ENCODE results near the gene SLC17A7. TPM values are rescaled to one million over a fixed set of nuclear protein-coding genes. Genes with fewer than 3 reads are reported as not detected.

The SLC17A7 gene
- total RNA-seq, 1 donor from 2014 or later: not detected

DNA sequence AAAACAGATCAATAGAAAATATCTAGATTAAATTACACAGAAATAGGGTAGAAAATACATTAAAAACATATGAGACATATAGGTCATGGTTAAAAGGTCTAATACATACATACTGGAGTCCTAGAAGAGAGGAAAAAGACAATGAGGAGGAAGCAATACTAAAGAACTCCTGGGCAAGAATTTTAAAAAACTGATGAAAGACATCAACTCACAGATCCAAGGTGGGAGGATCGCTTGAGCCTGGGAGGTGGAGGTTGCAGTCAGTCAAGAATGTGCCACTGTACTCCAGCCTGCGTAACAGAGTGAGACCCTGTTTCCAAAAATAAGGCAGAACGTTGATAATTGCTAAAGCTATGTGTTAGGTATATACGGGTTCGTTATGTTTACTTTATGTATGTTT, 58.7 kb downstream of the SLC17A7 start:
- TF ChIP-seq, protein P1, sequence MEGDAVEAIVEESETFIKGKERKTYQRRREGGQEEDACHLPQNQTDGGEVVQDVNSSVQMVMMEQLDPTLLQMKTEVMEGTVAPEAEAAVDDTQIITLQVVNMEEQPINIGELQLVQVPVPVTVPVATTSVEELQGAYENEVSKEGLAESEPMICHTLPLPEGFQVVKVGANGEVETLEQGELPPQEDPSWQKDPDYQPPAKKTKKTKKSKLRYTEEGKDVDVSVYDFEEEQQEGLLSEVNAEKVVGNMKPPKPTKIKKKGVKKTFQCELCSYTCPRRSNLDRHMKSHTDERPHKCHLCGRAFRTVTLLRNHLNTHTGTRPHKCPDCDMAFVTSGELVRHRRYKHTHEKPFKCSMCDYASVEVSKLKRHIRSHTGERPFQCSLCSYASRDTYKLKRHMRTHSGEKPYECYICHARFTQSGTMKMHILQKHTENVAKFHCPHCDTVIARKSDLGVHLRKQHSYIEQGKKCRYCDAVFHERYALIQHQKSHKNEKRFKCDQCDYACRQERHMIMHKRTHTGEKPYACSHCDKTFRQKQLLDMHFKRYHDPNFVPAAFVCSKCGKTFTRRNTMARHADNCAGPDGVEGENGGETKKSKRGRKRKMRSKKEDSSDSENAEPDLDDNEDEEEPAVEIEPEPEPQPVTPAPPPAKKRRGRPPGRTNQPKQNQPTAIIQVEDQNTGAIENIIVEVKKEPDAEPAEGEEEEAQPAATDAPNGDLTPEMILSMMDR (IDR thresholded peaks at IDR 0.05; ENCODE audit: insufficient read depth, low read length, severe bottlenecking): no peak
- FAIRE-seq: no peak
- no peak for DNase-seq (ENCODE audit: low read depth)
- Histone ChIP-seq H3K36me3 (ENCODE audit: control insufficient read depth, insufficient read depth, low read length) (no peaks in the 10 kb centered on the region), H3K27me3 (ENCODE audit: control insufficient read depth, insufficient read depth, low read length) (no peaks in the 10 kb centered on the region), H3K4me3 (ENCODE audit: low read depth, low read length) (no peak overlapping the region)

- TF ChIP-seq, protein P1 (IDR thresholded peaks at IDR 0.05; ENCODE audit: insufficient read depth, low read length, severe bottlenecking): no peak
Observed at GRCh38 chr19:49380391-49380790, 60.9 kb downstream of the SLC17A7 start.

More at GRCh38 chr19:49380391-49380790, 60.9 kb downstream of the SLC17A7 start:
- Histone ChIP-seq H3K4me3 (ENCODE audit: low read depth, low read length) (no peak overlapping the region), H3K27me3 (ENCODE audit: control insufficient read depth, insufficient read depth, low read length) (no peaks in the 10 kb centered on the region), H3K36me3 (ENCODE audit: control insufficient read depth, insufficient read depth, low read length) (no peaks in the 10 kb centered on the region)
- no peak for DNase-seq (ENCODE audit: low read depth)
- FAIRE-seq: no peak

Other genes starting within 250 kb of the SLC17A7 start
- under 0.01 TPM in 1 of 2 replicates, not detected in the other for gene SLC6A16, start 116.3 kb downstream of the SLC17A7 start, total RNA-seq
- gene CD37, start 106.1 kb downstream of the SLC17A7 start, total RNA-seq: not detected in 2 replicates
- gene TEAD2, start 79.1 kb downstream of the SLC17A7 start, total RNA-seq: 6.9 and 8.4 TPM in 2 replicates
- not detected in 2 replicates for gene DKKL1, start 77.7 kb downstream of the SLC17A7 start, total RNA-seq
- not detected in 2 replicates for gene KASH5, start 53.3 kb downstream of the SLC17A7 start, total RNA-seq
- gene PTH2, start 18.1 kb downstream of the SLC17A7 start, total RNA-seq: not detected in 2 replicates
- not detected in 2 replicates for gene GFY, start 16.1 kb downstream of the SLC17A7 start, total RNA-seq
- gene PIH1D1, start 10.3 kb upstream of the SLC17A7 start, total RNA-seq: 72.8 and 115 TPM in 2 replicates
- 17.5 and 29.2 TPM in 2 replicates for gene ALDH16A1, start 11.7 kb upstream of the SLC17A7 start, total RNA-seq
- gene FLT3LG, start 32.7 kb upstream of the SLC17A7 start, total RNA-seq: not detected in 2 replicates
- 3,501 and 4,161 TPM in 2 replicates for gene RPL13A, start 46.1 kb upstream of the SLC17A7 start, total RNA-seq
- gene RPS11, start 54.9 kb upstream of the SLC17A7 start, total RNA-seq: 4,057 and 8,908 TPM in 2 replicates
- 13.2 and 15.7 TPM in 2 replicates for gene FCGRT, start 71.1 kb upstream of the SLC17A7 start, total RNA-seq
- 0.77 and 3.9 TPM in 2 replicates for gene RCN3, start 86.5 kb upstream of the SLC17A7 start, total RNA-seq
- 71.1 and 78.0 TPM in 2 replicates for gene NOSIP, start 139.0 kb upstream of the SLC17A7 start, total RNA-seq
- gene PRRG2, start 139.8 kb upstream of the SLC17A7 start, total RNA-seq: 4.5 and 6.3 TPM in 2 replicates
- gene PRR12, start 149.7 kb upstream of the SLC17A7 start, total RNA-seq: 0.79 and 1.9 TPM in 2 replicates
- 24.2 and 44.4 TPM in 2 replicates for gene RRAS, start 198.6 kb upstream of the SLC17A7 start, total RNA-seq
- 5.5 and 9.6 TPM in 2 replicates for gene SCAF1, start 200.7 kb upstream of the SLC17A7 start, total RNA-seq
- gene IRF3, start 224.3 kb upstream of the SLC17A7 start, total RNA-seq: 97.9 and 128 TPM in 2 replicates
- 2.4 and 2.9 TPM in 2 replicates for gene BCL2L12, start 224.4 kb upstream of the SLC17A7 start, total RNA-seq
- 295 and 543 TPM in 2 replicates for gene PRMT1, start 235.7 kb upstream of the SLC17A7 start, total RNA-seq
- gene ADM5, start 248.1 kb upstream of the SLC17A7 start, total RNA-seq: 0.13 and 0.53 TPM in 2 replicates
- 1.2 and 2.4 TPM in 2 replicates for gene CPT1C, start 249.6 kb upstream of the SLC17A7 start, total RNA-seq